T-cell (primary cell): ENCODE measurements around the gene MAP3K14. TPM values are rescaled to one million over a fixed set of nuclear protein-coding genes. Genes with fewer than 3 reads are reported as not detected.
"Not testable (repeated sequence)": the region's sequence is repeated elsewhere in the genome, so short reads cannot be mapped to it uniquely, and the experiment has no call there.

Experiments
- ATAC-seq, 4 experiments: fragments of 200-7000 bp in 3 of 4; fragments of 150-1000 bp in 1 of 4; cut with Tn5 transposase; replicated peaks in 1 of 4; 1 replicate in 3 of 4; 2 replicates in 1 of 4; pipeline ENCODE4 v1.10.0; 2021; ENCODE audit warnings: moderate library complexity in 3 of 4, mild to moderate bottlenecking in 2 of 4, moderate number of reproducible peaks in 1 of 4
- CTCF ChIA-PET, 2 donors: fragments of 300-600 bp; sonication (Branson Sonifier 250); formaldehyde crosslinking; loops; one replicate each; lab custom pipeline; 2022; ENCODE audit warnings: antibody characterized with exemption in 2 of 2; lab: Charles Lee
- POLR2A ChIA-PET, 2 donors: fragments of 300-600 bp; sonication (Branson Sonifier 250); formaldehyde crosslinking; loops; one replicate each; lab custom pipeline; 2022; ENCODE audit warnings: antibody characterized with exemption in 2 of 2; lab: Charles Lee
- DNase-seq, 35 experiments: peaks; one replicate each; pipeline versions ENCODE4 v3.0.0 to v3.0.0-alpha.2; 2013 to 2023
- H3K27ac ChIP-seq: one replicate; pipeline ENCODE4 v1.5.1; 2013; ENCODE audit warnings: low read length
- H3K27me3 ChIP-seq, 2 experiments: replicated peaks in 1 of 2; 1 replicate in 1 of 2; 2 replicates in 1 of 2; pipeline versions ENCODE4 v1.6.1 to v1.7.0; 2013; ENCODE audit warnings: low read length in 1 of 2, mixed read lengths in 1 of 2; ENCODE audit not compliant: control insufficient read depth in 2 of 2, insufficient read depth in 2 of 2; ENCODE audit errors: extremely low read depth in 1 of 2
- H3K36me3 ChIP-seq, 2 donors: 1 replicate in 1 of 2; 2 replicates in 1 of 2; pipeline versions ENCODE4 v1.6.1 to v1.7.0; 2013; ENCODE audit warnings: low read length in 1 of 2; ENCODE audit not compliant: control insufficient read depth in 2 of 2, insufficient read depth in 1 of 2; ENCODE audit errors: extremely low read depth in 1 of 2
- H3K4me1 ChIP-seq, 2 experiments: 1 replicate in 1 of 2; 2 replicates in 1 of 2; pipeline versions ENCODE4 v1.6.1 to v1.7.0; 2013; ENCODE audit warnings: low read length in 2 of 2, mixed read lengths in 1 of 2; ENCODE audit not compliant: insufficient read depth in 2 of 2, control insufficient read depth in 1 of 2; ENCODE audit errors: extremely low read depth in 1 of 2
- H3K4me3 ChIP-seq, 2 donors: 1 replicate in 1 of 2; 2 replicates in 1 of 2; pipeline versions ENCODE4 v1.5.1 to v1.7.0; 2013; ENCODE audit warnings: mild to moderate bottlenecking in 2 of 2, low read length in 1 of 2, moderate library complexity in 1 of 2; ENCODE audit not compliant: control insufficient read depth in 1 of 2; ENCODE audit errors: extremely low read depth in 1 of 2
- H3K9me3 ChIP-seq: 2 replicates; pipeline ENCODE4 v1.7.0; 2013
- H3K27ac Mint-ChIP-seq, 2 donors: one replicate each; pipeline ENCODE4 v1.8.0; 2020 to 2021; ENCODE audit warnings: mild to moderate bottlenecking in 2 of 2, mixed read lengths in 2 of 2
- H3K27me3 Mint-ChIP-seq, 2 donors: one replicate each; pipeline ENCODE4 v1.8.0; 2021 to 2022; ENCODE audit warnings: mixed read lengths in 2 of 2
- H3K36me3 Mint-ChIP-seq: one replicate; pipeline ENCODE4 v1.8.0; 2021; ENCODE audit warnings: mixed read lengths
- H3K4me1 Mint-ChIP-seq, 3 donors: one replicate each; pipeline ENCODE4 v1.8.0; 2020 to 2022; ENCODE audit warnings: mixed read lengths in 3 of 3, mild to moderate bottlenecking in 1 of 3
- H3K4me3 Mint-ChIP-seq, 3 donors: one replicate each; pipeline ENCODE4 v1.8.0; 2020 to 2022; ENCODE audit warnings: mild to moderate bottlenecking in 3 of 3, mixed read lengths in 3 of 3, moderate library complexity in 3 of 3
- H3K9me3 Mint-ChIP-seq, 3 donors: one replicate each; pipeline ENCODE4 v1.8.0; 2020 to 2022; ENCODE audit warnings: mixed read lengths in 3 of 3
- WGBS: methylation state at CpG from one replicate; pipeline ENCODE4 v1.1.5; 2013; ENCODE audit warnings: missing lambda C conversion rate; ENCODE audit not compliant: insufficient coverage; 5-methylcytosine and 5-hydroxymethylcytosine counted together
- total RNA-seq, 35 experiments: library from RNA in 6 of 35; stranded (reverse) in 6 of 35; fragments of 120-200 nt in 1 of 35; gene quantifications; one replicate each; pipeline versions ENCODE4 v1.2.1 to v1.2.4 and lab custom pipeline; 2013 to 2026

The MAP3K14 gene
- total RNA-seq, 5 donors from 2014 or later (not counting 1 experiment from before 2014, with no cell fraction given): 34.4 to 49.8 (median 42.8) TPM

GRCh38 chr17:45255358-45255757, 61.5 kb downstream of the MAP3K14 start:
- Histone ChIP-seq H3K9me3 (no peaks in the 10 kb centered on the region), H3K27ac (no peak overlapping the region), H3K36me3 (peaks cover 3 to 9% of the 10 kb centered on the region in 2 donors), H3K4me3 (no peak overlapping the region), H3K4me1 (peaks cover 5 to 59% of the 10 kb centered on the region in 2 experiments), H3K27me3 (no peaks in the 10 kb centered on the region)
- WGBS: 97% methylated on average over 8 of the region's 8 CpGs
- no peaks in the 10 kb centered on the region for H3K9me3 Mint-ChIP-seq
- H3K27me3 Mint-ChIP-seq: no peaks in the 10 kb centered on the region
- no peak overlapping the region for H3K4me3 Mint-ChIP-seq
- ATAC-seq (no peak), DNase-seq (no peak)
- H3K4me1 Mint-ChIP-seq: peaks cover 52 to 68% (median 66%) of the 10 kb centered on the region in 3 donors
- ChIA-PET POLR2A (interaction anchor here in 1 of 2 donors (0.6 to 1.1 kb wide), 2 partner anchors 9 to 107 kb away, joined by 3 to 6 read pairs; partner anchors contain the start of gene HEXIM1), CTCF (interaction anchor here in 1 of 2 donors (0.5 kb wide), 1 partner anchor 973 kb away, joined by 3 read pairs; no protein-coding TSS in a partner anchor)
- H3K36me3 Mint-ChIP-seq: peaks cover 9% of the 10 kb centered on the region
- H3K27ac Mint-ChIP-seq: peak overlapping the region; percentile 72 to 79

GRCh38 chr17:45253879-45254278, 62.9 kb downstream of the MAP3K14 start:
- POLR2A ChIA-PET: no interaction called here
- 100% methylated on average over 3 of the region's 4 CpGs for WGBS
- H3K27me3 ChIP-seq: no peaks in the 10 kb centered on the region
- H3K4me1 ChIP-seq: peaks cover 18 to 74% of the 10 kb centered on the region in 2 experiments
- H3K36me3 Mint-ChIP-seq: peaks cover 7% of the 10 kb centered on the region
- peaks cover 3 to 18% of the 10 kb centered on the region in 2 donors for H3K36me3 ChIP-seq
- no peak overlapping the region for H3K4me3 ChIP-seq
- no peaks in the 10 kb centered on the region for H3K9me3 ChIP-seq
- ATAC-seq (no peak), DNase-seq (no peak)
- no peaks in the 10 kb centered on the region for H3K27me3 Mint-ChIP-seq
- no peaks in the 10 kb centered on the region for H3K9me3 Mint-ChIP-seq
- H3K4me3 Mint-ChIP-seq: no peak overlapping the region
- H3K27ac ChIP-seq: no peak overlapping the region
- CTCF ChIA-PET: interaction anchor here in 1 of 2 donors (0.6 kb wide), 1 partner anchor 120 kb away, joined by 6 read pairs; no protein-coding TSS in a partner anchor
- peaks cover 53 to 78% (median 75%) of the 10 kb centered on the region in 3 donors for H3K4me1 Mint-ChIP-seq
- H3K27ac Mint-ChIP-seq: peak overlapping the region; percentile 82 to 85

- H3K36me3 Mint-ChIP-seq, POLR2A ChIA-PET, H3K9me3 ChIP-seq, ATAC-seq, H3K27me3 Mint-ChIP-seq, H3K27me3 ChIP-seq, CTCF ChIA-PET, DNase-seq, H3K27ac ChIP-seq, H3K9me3 Mint-ChIP-seq, H3K4me3 ChIP-seq: not testable (repeated sequence)
- Mint-ChIP-seq H3K27ac (peak overlapping the region; percentile 82 to 85), H3K4me1 (peaks cover 57 to 84% (median 81%) of the 10 kb centered on the region in 3 donors), H3K4me3 (peak overlapping the region in 1 of 3 donors; percentile 45)
- peaks cover 20 to 80% of the 10 kb centered on the region in 2 experiments for H3K4me1 ChIP-seq
- 97% methylated on average over 4 of the region's 7 CpGs for WGBS
- H3K36me3 ChIP-seq: peaks cover 3 to 18% of the 10 kb centered on the region in 2 donors
These were observed 63.6 kb downstream of the MAP3K14 start for GRCh38 chr17:45253237-45253636.

- H3K27ac Mint-ChIP-seq: peak overlapping the region; percentile 82 to 85
- H3K36me3 Mint-ChIP-seq: peaks cover 9% of the 10 kb centered on the region
These were observed 64.9 kb downstream of the MAP3K14 start for GRCh38 chr17:45251931-45252330.

GRCh38 chr17:45248132-45248957, 68.5 kb downstream of the MAP3K14 start:
- Histone ChIP-seq H3K4me3 (peak overlapping the region; percentile 64 to 77), H3K36me3 (peaks cover 17 to 55% of the 10 kb centered on the region in 2 donors), H3K9me3 (no peaks in the 10 kb centered on the region), H3K27me3 (no peaks in the 10 kb centered on the region), H3K4me1 (peaks cover 23 to 85% of the 10 kb centered on the region in 2 experiments), H3K27ac (peak overlapping the region; percentile 87)
- ATAC-seq: peak; percentile 79 to 84 (median 82)
- ChIA-PET POLR2A (interaction anchor here (0.6 to 1.5 kb wide), 7 partner anchors 9 to 185 kb away, joined by 3 to 6 read pairs (median 4); partner anchors contain the start of gene HEXIM1 (in 1 of the 2)), CTCF (interaction anchor here (0.6 to 1.9 kb wide), 13 partner anchors 9 to 1466 kb away, joined by 3 to 14 read pairs (median 5); partner anchors contain the start of gene ACBD4 (in 1 of the 2))
- Mint-ChIP-seq H3K4me3 (peak overlapping the region; percentile 87 to 90 (median 89)), H3K4me1 (peaks cover 59 to 75% (median 73%) of the 10 kb centered on the region in 3 donors), H3K36me3 (peaks cover 11% of the 10 kb centered on the region), H3K27ac (peak overlapping the region; percentile 97), H3K9me3 (no peaks in the 10 kb centered on the region), H3K27me3 (no peaks in the 10 kb centered on the region)
- DNase-seq: peak; percentile 63 to 91 (median 84)
- WGBS: 0% methylated on average over 33 of the region's 39 CpGs

More at GRCh38 chr17:45251931-45252330, 64.9 kb downstream of the MAP3K14 start:
- no peaks in the 10 kb centered on the region for H3K9me3 Mint-ChIP-seq
- DNase-seq (no peak), ATAC-seq (no peak)
- ChIA-PET CTCF (interaction anchor here in 1 of 2 donors (0.7 kb wide), 3 partner anchors 90 to 858 kb away, joined by 4 to 6 read pairs (median 5); no protein-coding TSS in a partner anchor), POLR2A (no interaction called here)
- no CpG with 5 or more reads among the region's 7 CpGs for WGBS
- Histone ChIP-seq H3K9me3 (no peaks in the 10 kb centered on the region), H3K27ac (no peak overlapping the region), H3K36me3 (peaks cover 0 to 19% of the 10 kb centered on the region in 2 donors), H3K27me3 (no peaks in the 10 kb centered on the region), H3K4me1 (peaks cover 18 to 89% of the 10 kb centered on the region in 2 experiments), H3K4me3 (no peak overlapping the region)
- peaks cover 54 to 81% (median 74%) of the 10 kb centered on the region in 3 donors for H3K4me1 Mint-ChIP-seq
- H3K4me3 Mint-ChIP-seq: no peak overlapping the region
- no peaks in the 10 kb centered on the region for H3K27me3 Mint-ChIP-seq
